Measurements from ENCODE around the gene SLC13A5. TPM values are rescaled to one million over a fixed set of nuclear protein-coding genes. Genes with fewer than 3 reads are reported as not detected.

SLC13A5 gene
- polyA plus RNA-seq, 1 of the 3 experiments (the other 2 are of a cell fraction): not detected

DNA sequence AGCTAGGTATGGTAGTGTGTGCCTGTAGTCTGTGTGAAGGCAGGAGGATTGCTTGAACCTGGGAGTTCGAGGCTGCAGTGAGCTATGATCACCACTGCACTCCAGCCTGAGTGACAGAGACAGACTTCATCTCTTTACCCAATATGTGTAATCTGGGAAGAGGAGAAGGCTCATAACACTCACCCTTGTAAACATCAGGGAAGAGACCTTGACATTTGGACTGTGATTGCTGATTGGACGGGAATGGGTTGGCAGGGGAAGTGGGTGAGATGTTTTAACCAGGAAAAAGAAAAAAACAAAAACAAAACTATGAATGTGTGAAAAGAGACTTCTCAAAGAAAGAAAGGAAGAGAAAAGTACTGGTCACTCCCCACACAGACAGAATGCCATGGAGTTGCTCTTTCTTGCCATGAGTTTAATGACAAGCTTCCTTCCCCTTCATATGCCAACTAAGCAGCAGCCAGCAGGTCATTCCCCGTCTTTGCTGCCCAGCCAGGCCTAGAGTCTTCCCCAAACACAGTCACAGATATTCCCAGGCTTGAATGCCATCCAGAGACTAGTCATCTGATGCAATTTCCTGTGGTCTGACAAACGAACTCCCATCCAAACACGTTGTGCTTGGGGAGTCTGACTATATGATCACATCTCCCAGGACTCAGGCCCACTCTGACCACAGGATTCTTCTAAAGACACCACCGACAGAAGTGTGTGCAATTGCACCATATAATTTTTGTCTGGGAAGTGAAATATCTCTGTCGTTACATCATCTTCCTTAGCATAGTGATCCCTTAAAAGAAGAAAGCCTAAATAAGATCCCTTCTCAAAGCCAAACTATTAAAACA is 39.1 kb upstream of the SLC13A5 start:
- whole genome bisulfite sequencing (ENCODE audit: low lambda C conversion rate): 28% methylated on average over 7 of the region's 7 CpGs
- no peaks in the 10 kb centered on the region for H3K36me3 ChIP-seq (replicated peaks in 1 of 2; ENCODE audit: control insufficient read depth in 1 of 2, insufficient read depth in 2 of 2, low read length in 1 of 2)
- peak overlapping the region; percentile 88 for H2AFZ ChIP-seq (ENCODE audit: low read depth)
- H3K9me2 ChIP-seq: no peaks in the 10 kb centered on the region
- H3K27ac ChIP-seq (ENCODE audit: low read depth in 2 of 2, low read length in 1 of 2): peak overlapping the region in 1 of 2 experiments; percentile 92; a peak in 2 of 4 replicates
- ChIA-PET POLR2A (no interaction called here), CTCF (no interaction called here)
- H3K27me3 ChIP-seq (ENCODE audit: insufficient read depth): no peaks in the 10 kb centered on the region
- no peaks in the 10 kb centered on the region for H3K79me2 ChIP-seq (ENCODE audit: insufficient read depth)
- H3K9ac ChIP-seq: peak overlapping the region; percentile 62
- no peak overlapping the region for H3K4me3 ChIP-seq (ENCODE audit: low read depth in 2 of 2, low read length in 1 of 2)
- H3K9me3 ChIP-seq: no peaks in the 10 kb centered on the region
- H3K4me1 ChIP-seq (ENCODE audit: control insufficient read depth in 1 of 2, insufficient read depth in 2 of 2, low read depth in 1 of 2, low read length in 1 of 2): peaks cover 4 to 13% of the 10 kb centered on the region in 2 experiments; a peak in 3 of 4 replicates
- DNase-seq: no peak
- H3F3A ChIP-seq (replicated peaks; ENCODE audit: insufficient read depth): peaks cover 12% of the 10 kb centered on the region
- H3K4me2 ChIP-seq: peak overlapping the region; percentile 47
- H4K20me1 ChIP-seq (ENCODE audit: insufficient read depth): no peaks in the 10 kb centered on the region
- no peak for TF ChIP-seq ZBTB33 (IDR thresholded peaks at IDR 0.05; ENCODE audit: borderline replicate concordance, low read depth)
- TF ChIP-seq RCOR1 (IDR thresholded peaks at IDR 0.05; ENCODE audit: low read length): no peak
- no peak for TF ChIP-seq IRF3 (IDR thresholded peaks at IDR 0.05; ENCODE audit: low read depth, low read length)
- TF ChIP-seq TCF12 (IDR thresholded peaks at IDR 0.05): peak; percentile 12; the same call in 1 of the 2 replicates
- TF ChIP-seq RXRA (IDR thresholded peaks at IDR 0.05; ENCODE audit: borderline replicate concordance, low read depth): no peak
- no peak for TF ChIP-seq TAF1 (IDR thresholded peaks at IDR 0.05; ENCODE audit: borderline replicate concordance, low read depth, low read length)
- TF ChIP-seq SIN3A (IDR thresholded peaks at IDR 0.05; ENCODE audit: borderline replicate concordance, low read depth, low read length): no peak
- TF ChIP-seq, protein P1, sequence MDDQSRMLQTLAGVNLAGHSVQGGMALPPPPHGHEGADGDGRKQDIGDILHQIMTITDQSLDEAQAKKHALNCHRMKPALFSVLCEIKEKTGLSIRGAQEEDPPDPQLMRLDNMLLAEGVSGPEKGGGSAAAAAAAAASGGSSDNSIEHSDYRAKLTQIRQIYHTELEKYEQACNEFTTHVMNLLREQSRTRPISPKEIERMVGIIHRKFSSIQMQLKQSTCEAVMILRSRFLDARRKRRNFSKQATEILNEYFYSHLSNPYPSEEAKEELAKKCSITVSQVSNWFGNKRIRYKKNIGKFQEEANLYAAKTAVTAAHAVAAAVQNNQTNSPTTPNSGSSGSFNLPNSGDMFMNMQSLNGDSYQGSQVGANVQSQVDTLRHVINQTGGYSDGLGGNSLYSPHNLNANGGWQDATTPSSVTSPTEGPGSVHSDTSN (IDR thresholded peaks at IDR 0.05): peak; percentile 27; the same call in 1 of the 2 replicates
- no peak for TF ChIP-seq YY1 (IDR thresholded peaks at IDR 0.05; ENCODE audit: low read depth)
- no peak for TF ChIP-seq MEF2A (IDR thresholded peaks at IDR 0.05; ENCODE audit: borderline replicate concordance, low read depth)
- no peak for TF ChIP-seq SMC3 (IDR thresholded peaks at IDR 0.05; ENCODE audit: low read depth, low read length)
- TF ChIP-seq GATA2 (CRISPR knock-in tag; IDR thresholded peaks at IDR 0.05): no peak
- TF ChIP-seq JUND (IDR thresholded peaks at IDR 0.05): peak; percentile 8; the same call in 1 of the 2 replicates
- no peak for TF ChIP-seq FOXM1 (IDR thresholded peaks at IDR 0.05; ENCODE audit: low read depth)
- TF ChIP-seq MXI1 (IDR thresholded peaks at IDR 0.05; ENCODE audit: low read depth, low read length): no peak
- peak; percentile 55; the same call in 1 of the 2 replicates for TF ChIP-seq NFIC (IDR thresholded peaks at IDR 0.05; ENCODE audit: borderline replicate concordance)
- TF ChIP-seq EZH2phosphoT487 (IDR thresholded peaks at IDR 0.05; ENCODE audit: borderline replicate concordance, low read depth): no peak
- TF ChIP-seq CHD2 (IDR thresholded peaks at IDR 0.05; ENCODE audit: low read length, partially characterized antibody): no peak
- no peak for TF ChIP-seq CTCF (IDR thresholded peaks at IDR 0.05)
- no peak; the same call in 1 of the 2 replicates for TF ChIP-seq FOSL2 (IDR thresholded peaks at IDR 0.05; ENCODE audit: borderline replicate concordance, low read depth)
- no peak for TF ChIP-seq ELF1 (IDR thresholded peaks at IDR 0.05)
- TF ChIP-seq USF1 (IDR thresholded peaks at IDR 0.05; ENCODE audit: borderline replicate concordance, low read depth): no peak
- TF ChIP-seq POLR2AphosphoS5 (IDR thresholded peaks at IDR 0.05; ENCODE audit: low read depth, low read length): no peak
- no peak for TF ChIP-seq USF2 (IDR thresholded peaks at IDR 0.05; ENCODE audit: borderline replicate concordance, low read depth, low read length)
- peak; percentile 31; the same call in 1 of the 2 replicates for TF ChIP-seq GABPA (IDR thresholded peaks at IDR 0.05; ENCODE audit: low read depth)
- TF ChIP-seq TEAD4 (IDR thresholded peaks at IDR 0.05; ENCODE audit: borderline replicate concordance, insufficient read depth): 0 out of 2 replicates have a peak, but pooled peaks have one; percentile 26

All from SK-N-SH (cell line).